ENCODE measurements around the gene CUX1. TPM values are rescaled to one million over a fixed set of nuclear protein-coding genes. Genes with fewer than 3 reads are reported as not detected.

CUX1 gene
- total and polyA plus RNA-seq, 2 of the 13 experiments (the other 11 are each of a cell fraction or from before 2014, with no cell fraction given), result 13.7 to 14.9 TPM

GRCh38 chr7:101856473-101857357 lies 39.3 kb downstream of the CUX1 start (continued):
- TF ChIP-seq ZBTB43 (CRISPR knock-in tag; conservative IDR thresholded peaks at IDR 0.05), result no peak
- TF ChIP-seq ZSCAN9 (CRISPR knock-in tag; IDR thresholded peaks at IDR 0.05; ENCODE audit: borderline replicate concordance), result peak; percentile 50; the same call in 1 of the 2 replicates
- TF ChIP-seq POLR2AphosphoS5 (IDR thresholded peaks at IDR 0.05; ENCODE audit: low read depth, low read length), result no peak
- TF ChIP-seq, protein P1, sequence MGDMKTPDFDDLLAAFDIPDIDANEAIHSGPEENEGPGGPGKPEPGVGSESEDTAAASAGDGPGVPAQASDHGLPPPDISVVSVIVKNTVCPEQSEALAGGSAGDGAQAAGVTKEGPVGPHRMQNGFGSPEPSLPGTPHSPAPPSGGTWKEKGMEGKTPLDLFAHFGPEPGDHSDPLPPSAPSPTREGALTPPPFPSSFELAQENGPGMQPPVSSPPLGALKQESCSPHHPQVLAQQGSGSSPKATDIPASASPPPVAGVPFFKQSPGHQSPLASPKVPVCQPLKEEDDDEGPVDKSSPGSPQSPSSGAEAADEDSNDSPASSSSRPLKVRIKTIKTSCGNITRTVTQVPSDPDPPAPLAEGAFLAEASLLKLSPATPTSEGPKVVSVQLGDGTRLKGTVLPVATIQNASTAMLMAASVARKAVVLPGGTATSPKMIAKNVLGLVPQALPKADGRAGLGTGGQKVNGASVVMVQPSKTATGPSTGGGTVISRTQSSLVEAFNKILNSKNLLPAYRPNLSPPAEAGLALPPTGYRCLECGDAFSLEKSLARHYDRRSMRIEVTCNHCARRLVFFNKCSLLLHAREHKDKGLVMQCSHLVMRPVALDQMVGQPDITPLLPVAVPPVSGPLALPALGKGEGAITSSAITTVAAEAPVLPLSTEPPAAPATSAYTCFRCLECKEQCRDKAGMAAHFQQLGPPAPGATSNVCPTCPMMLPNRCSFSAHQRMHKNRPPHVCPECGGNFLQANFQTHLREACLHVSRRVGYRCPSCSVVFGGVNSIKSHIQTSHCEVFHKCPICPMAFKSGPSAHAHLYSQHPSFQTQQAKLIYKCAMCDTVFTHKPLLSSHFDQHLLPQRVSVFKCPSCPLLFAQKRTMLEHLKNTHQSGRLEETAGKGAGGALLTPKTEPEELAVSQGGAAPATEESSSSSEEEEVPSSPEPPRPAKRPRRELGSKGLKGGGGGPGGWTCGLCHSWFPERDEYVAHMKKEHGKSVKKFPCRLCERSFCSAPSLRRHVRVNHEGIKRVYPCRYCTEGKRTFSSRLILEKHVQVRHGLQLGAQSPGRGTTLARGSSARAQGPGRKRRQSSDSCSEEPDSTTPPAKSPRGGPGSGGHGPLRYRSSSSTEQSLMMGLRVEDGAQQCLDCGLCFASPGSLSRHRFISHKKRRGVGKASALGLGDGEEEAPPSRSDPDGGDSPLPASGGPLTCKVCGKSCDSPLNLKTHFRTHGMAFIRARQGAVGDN (CRISPR knock-in tag; IDR thresholded peaks at IDR 0.05), result peak; percentile 98
- TF ChIP-seq ZNF775 (CRISPR knock-in tag; IDR thresholded peaks at IDR 0.05; ENCODE audit: borderline replicate concordance), result no peak
- no peak for TF ChIP-seq CENPT (CRISPR knock-in tag; IDR thresholded peaks at IDR 0.05; ENCODE audit: low read depth)
- peak; percentile 52; the same call in 1 of the 2 replicates for TF ChIP-seq ZNF331 (CRISPR knock-in tag; IDR thresholded peaks at IDR 0.05)
- no peak for TF ChIP-seq JDP2 (CRISPR knock-in tag; IDR thresholded peaks at IDR 0.05; ENCODE audit: borderline replicate concordance)
- TF ChIP-seq BCLAF1 (IDR thresholded peaks at IDR 0.05), result no peak
- no peak for TF ChIP-seq ZNF572 (CRISPR knock-in tag; IDR thresholded peaks at IDR 0.05)
- no peak for TF ChIP-seq PLSCR1 (CRISPR knock-in tag; IDR thresholded peaks at IDR 0.05; ENCODE audit: borderline replicate concordance)
- TF ChIP-seq EEA1 (CRISPR knock-in tag; IDR thresholded peaks at IDR 0.05; ENCODE audit: borderline replicate concordance), result no peak
- TF ChIP-seq RFXAP (CRISPR knock-in tag; IDR thresholded peaks at IDR 0.05; ENCODE audit: borderline replicate concordance), result no peak
- no peak for TF ChIP-seq ZNF550 (CRISPR knock-in tag; IDR thresholded peaks at IDR 0.05; ENCODE audit: borderline replicate concordance)
- TF ChIP-seq SALL2 (CRISPR knock-in tag; IDR thresholded peaks at IDR 0.05), result no peak
- no peak for TF ChIP-seq ZNF484 (CRISPR knock-in tag; IDR thresholded peaks at IDR 0.05; ENCODE audit: borderline replicate concordance, low read depth)
- no peak for TF ChIP-seq IKZF4 (CRISPR knock-in tag; IDR thresholded peaks at IDR 0.05; ENCODE audit: borderline replicate concordance, low read depth, not compliant biosample characterization)
- no peak for TF ChIP-seq U2AF2 (IDR thresholded peaks at IDR 0.05; ENCODE audit: low read depth, low read length)
